Heart left ventricle (tissue), 13 donors: ENCODE data around the gene ARID3B.

Source experiments
- POLR2A ChIP-seq, 2 donors: fragments of 450-650 bp; IDR thresholded peaks; one replicate each; pipeline ENCODE4 v1.6.1; 2017; ENCODE audit warnings: antibody characterized with exemption in 2 of 2, mild to moderate bottlenecking in 2 of 2, moderate library complexity in 2 of 2
- TF ChIP-seq, protein P1 (sequence below), 12 donors: fragments of 200-600 bp; sonication (generic) in 4 of 12; IDR thresholded peaks; one replicate each; pipeline versions ENCODE4 v1.5.0 to v1.8.0; 2018 to 2022; ENCODE audit warnings: antibody characterized with exemption in 12 of 12, mild to moderate bottlenecking in 5 of 12
- donor health status: ischemic (EF 13 %, LVEDD 7.1; RV severe dilation, severe dysfunction).
- donor health status: DM: no; HTN: yes; CAD: no.
- donor health status: DM: no; HTN: no; CAD: no.
- donor health status: ischemic (EF 25% LVEDD 6.9; RV normal size, moderate dysfunction).
- donor health status: ischemic (EF 25% LVEDD 5.7; RV mildly dilated, moderate dysfunction).
- donor health status: ischemic (EF 35%, LVEDD 5.7; RV mildly dilated, moderate dysfunction).
- donor health status: nonischemic (EF 11% LVEDD 7.7; RV severe dilation, severe dysfunction).
- donor health status: DM: yes; HTN: yes; CAD: no.
- donor health status: PGD.
- donor health status: ischemic (EF 29% LVEDD 5.4; RV normal size, mild dysfunction).
- donor health status: nonischemic (EF 23%, LVEDD 6.1; RV moderate dilation, normal function).

DNA sequence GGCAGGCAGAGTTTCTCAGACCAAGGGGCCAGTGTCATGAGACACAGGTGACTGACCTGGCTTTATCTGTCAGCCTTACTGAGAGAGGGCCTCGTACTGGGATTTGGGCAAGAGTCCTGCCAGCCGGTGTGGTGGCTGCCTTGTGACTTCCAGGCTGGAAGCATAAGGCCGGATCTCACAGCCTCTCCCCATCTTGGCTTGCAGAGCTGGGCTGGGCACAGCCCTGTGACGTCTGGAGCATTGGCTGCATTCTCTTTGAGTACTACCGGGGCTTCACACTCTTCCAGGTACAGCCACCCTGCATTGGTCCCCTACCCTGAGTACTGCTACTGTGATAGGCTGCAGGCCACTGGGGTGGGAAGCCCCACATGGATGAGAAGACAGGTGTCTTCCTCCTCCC is 86.7 kb downstream of the ARID3B start:
- TF ChIP-seq, protein P1, sequence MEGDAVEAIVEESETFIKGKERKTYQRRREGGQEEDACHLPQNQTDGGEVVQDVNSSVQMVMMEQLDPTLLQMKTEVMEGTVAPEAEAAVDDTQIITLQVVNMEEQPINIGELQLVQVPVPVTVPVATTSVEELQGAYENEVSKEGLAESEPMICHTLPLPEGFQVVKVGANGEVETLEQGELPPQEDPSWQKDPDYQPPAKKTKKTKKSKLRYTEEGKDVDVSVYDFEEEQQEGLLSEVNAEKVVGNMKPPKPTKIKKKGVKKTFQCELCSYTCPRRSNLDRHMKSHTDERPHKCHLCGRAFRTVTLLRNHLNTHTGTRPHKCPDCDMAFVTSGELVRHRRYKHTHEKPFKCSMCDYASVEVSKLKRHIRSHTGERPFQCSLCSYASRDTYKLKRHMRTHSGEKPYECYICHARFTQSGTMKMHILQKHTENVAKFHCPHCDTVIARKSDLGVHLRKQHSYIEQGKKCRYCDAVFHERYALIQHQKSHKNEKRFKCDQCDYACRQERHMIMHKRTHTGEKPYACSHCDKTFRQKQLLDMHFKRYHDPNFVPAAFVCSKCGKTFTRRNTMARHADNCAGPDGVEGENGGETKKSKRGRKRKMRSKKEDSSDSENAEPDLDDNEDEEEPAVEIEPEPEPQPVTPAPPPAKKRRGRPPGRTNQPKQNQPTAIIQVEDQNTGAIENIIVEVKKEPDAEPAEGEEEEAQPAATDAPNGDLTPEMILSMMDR (IDR thresholded peaks at IDR 0.05), result no peak
- no peak for TF ChIP-seq POLR2A (IDR thresholded peaks at IDR 0.05)
